ENCODE measurements around the gene GPX7.

The GPX7 gene

GRCh38 chr1:52635321-52636089 is 33.3 kb downstream of the GPX7 start:
- Histone ChIP-seq H3K4me1 (ENCODE audit: control insufficient read depth in 1 of 2, insufficient read depth in 2 of 2, low read length in 2 of 2) (peaks cover 23 to 35% of the 10 kb centered on the region in 2 experiments), H3K4me3 (ENCODE audit: low read depth, low read length) (no peak overlapping the region)
- no CpG with 5 or more reads among the region's 4 CpGs for WGBS (ENCODE audit: extremely low coverage, insufficient coverage, insufficient read length)

GRCh38 chr1:52636721-52637695 is 34.8 kb downstream of the GPX7 start:
- Histone ChIP-seq H3K4me3 (ENCODE audit: low read depth, low read length) (no peak overlapping the region), H2AK5ac (ENCODE audit: low read length) (no peak overlapping the region), H3K4me2 (ENCODE audit: low read length) (no peak overlapping the region), H2BK5ac (ENCODE audit: low read depth, low read length, poor library complexity) (no peak overlapping the region), H3K9me3 (ENCODE audit: insufficient read depth, low read depth, low read length) (peaks cover 10% of the 10 kb centered on the region), H3K4me1 (ENCODE audit: control insufficient read depth in 1 of 2, insufficient read depth in 2 of 2, low read length in 2 of 2) (peaks cover 19 to 29% of the 10 kb centered on the region in 2 experiments), H3K36me3 (ENCODE audit: control insufficient read depth in 1 of 2, insufficient read depth in 2 of 2, low read length in 2 of 2) (no peaks in the 10 kb centered on the region), H3K79me1 (ENCODE audit: low read length) (peaks cover 8% of the 10 kb centered on the region), H3K27me3 (ENCODE audit: insufficient read depth, low read length) (peaks cover 6% of the 10 kb centered on the region), H2AFZ (ENCODE audit: insufficient read depth, low read length, poor library complexity) (no peak overlapping the region), H4K8ac (ENCODE audit: low read depth, low read length) (peak overlapping the region; percentile 67), H3K14ac (ENCODE audit: low read length) (peak overlapping the region; percentile 21), H3K18ac (ENCODE audit: low read length) (peak overlapping the region; percentile 25), H4K91ac (ENCODE audit: low read depth, low read length) (peak overlapping the region; percentile 9), H2BK12ac (ENCODE audit: low read length) (peak overlapping the region; percentile 67), H3K4ac (ENCODE audit: low read depth, low read length) (no peak overlapping the region), H3K79me2 (ENCODE audit: control insufficient read depth, insufficient read depth, low read length, poor library complexity) (peaks cover 2% of the 10 kb centered on the region), H3K23ac (ENCODE audit: low read length) (no peak overlapping the region), H2BK120ac (ENCODE audit: insufficient read depth, low read length, poor library complexity) (peak overlapping the region; percentile 68), H3K9ac (ENCODE audit: low read length) (no peak overlapping the region), H4K12ac (ENCODE audit: low read depth, low read length) (no peak overlapping the region), H3K27ac (ENCODE audit: low read depth, low read length) (peak overlapping the region; percentile 30)
- WGBS (ENCODE audit: extremely low coverage, insufficient coverage, insufficient read length) = no CpG with 5 or more reads among the region's 11 CpGs
- peak in 1 of 2 donors; percentile 14 for DNase-seq

More at GRCh38 chr1:52635321-52636089, 33.3 kb downstream of the GPX7 start:
- Histone ChIP-seq H3K9ac (ENCODE audit: low read length) (no peak overlapping the region), H2AFZ (ENCODE audit: insufficient read depth, low read length, poor library complexity) (no peak overlapping the region), H2AK5ac (ENCODE audit: low read length) (no peak overlapping the region), H3K18ac (ENCODE audit: low read length) (no peak overlapping the region), H3K36me3 (ENCODE audit: control insufficient read depth in 1 of 2, insufficient read depth in 2 of 2, low read length in 2 of 2) (no peaks in the 10 kb centered on the region), H3K9me3 (ENCODE audit: insufficient read depth, low read depth, low read length) (peaks cover 10% of the 10 kb centered on the region), H3K4me2 (ENCODE audit: low read length) (no peak overlapping the region), H3K27me3 (ENCODE audit: insufficient read depth, low read length) (peaks cover 6% of the 10 kb centered on the region), H3K79me2 (ENCODE audit: control insufficient read depth, insufficient read depth, low read length, poor library complexity) (peaks cover 2% of the 10 kb centered on the region), H2BK12ac (ENCODE audit: low read length) (no peak overlapping the region), H3K4ac (ENCODE audit: low read depth, low read length) (no peak overlapping the region), H3K27ac (ENCODE audit: low read depth, low read length) (no peak overlapping the region), H4K12ac (ENCODE audit: low read depth, low read length) (no peak overlapping the region), H2BK5ac (ENCODE audit: low read depth, low read length, poor library complexity) (no peak overlapping the region), H2BK120ac (ENCODE audit: insufficient read depth, low read length, poor library complexity) (no peak overlapping the region), H3K23ac (ENCODE audit: low read length) (no peak overlapping the region), H3K14ac (ENCODE audit: low read length) (no peak overlapping the region), H3K79me1 (ENCODE audit: low read length) (peaks cover 8% of the 10 kb centered on the region), H4K91ac (ENCODE audit: low read depth, low read length) (no peak overlapping the region), H4K8ac (ENCODE audit: low read depth, low read length) (no peak overlapping the region)
- peak in 1 of 2 donors; percentile 21 for DNase-seq

GRCh38 chr1:52637946-52638345 is 35.8 kb downstream of the GPX7 start:
- no peak overlapping the region for H4K12ac ChIP-seq (ENCODE audit: low read depth, low read length)
- no peak overlapping the region for H3K9ac ChIP-seq (ENCODE audit: low read length)
- no peak overlapping the region for H3K27ac ChIP-seq (ENCODE audit: low read depth, low read length)
- no peaks in the 10 kb centered on the region for H3K36me3 ChIP-seq (ENCODE audit: control insufficient read depth in 1 of 2, insufficient read depth in 2 of 2, low read length in 2 of 2)
- DNase-seq = no peak
- peaks cover 13 to 19% of the 10 kb centered on the region in 2 experiments for H3K4me1 ChIP-seq (ENCODE audit: control insufficient read depth in 1 of 2, insufficient read depth in 2 of 2, low read length in 2 of 2)
- H3K4me2 ChIP-seq (ENCODE audit: low read length) = no peak overlapping the region
- no peak overlapping the region for H3K4me3 ChIP-seq (ENCODE audit: low read depth, low read length)
- no peak overlapping the region for H2AFZ ChIP-seq (ENCODE audit: insufficient read depth, low read length, poor library complexity)
- H4K91ac ChIP-seq (ENCODE audit: low read depth, low read length) = peak overlapping the region; percentile 10
- no peak overlapping the region for H3K14ac ChIP-seq (ENCODE audit: low read length)
- H3K79me2 ChIP-seq (ENCODE audit: control insufficient read depth, insufficient read depth, low read length, poor library complexity) = peaks cover 2% of the 10 kb centered on the region
- H3K23ac ChIP-seq (ENCODE audit: low read length) = no peak overlapping the region
- no peak overlapping the region for H3K4ac ChIP-seq (ENCODE audit: low read depth, low read length)
- no peak overlapping the region for H4K8ac ChIP-seq (ENCODE audit: low read depth, low read length)
- no peak overlapping the region for H2BK5ac ChIP-seq (ENCODE audit: low read depth, low read length, poor library complexity)
- no peak overlapping the region for H2BK12ac ChIP-seq (ENCODE audit: low read length)
- peaks cover 6% of the 10 kb centered on the region for H3K27me3 ChIP-seq (ENCODE audit: insufficient read depth, low read length)
- H2BK120ac ChIP-seq (ENCODE audit: insufficient read depth, low read length, poor library complexity) = no peak overlapping the region
- no peak overlapping the region for H3K18ac ChIP-seq (ENCODE audit: low read length)
- WGBS (ENCODE audit: extremely low coverage, insufficient coverage, insufficient read length) = no CpG with 5 or more reads among the region's 4 CpGs
- no peak overlapping the region for H2AK5ac ChIP-seq (ENCODE audit: low read length)
- peaks cover 7% of the 10 kb centered on the region for H3K9me3 ChIP-seq (ENCODE audit: insufficient read depth, low read depth, low read length)
- peaks cover 6% of the 10 kb centered on the region for H3K79me1 ChIP-seq (ENCODE audit: low read length)

DNA sequence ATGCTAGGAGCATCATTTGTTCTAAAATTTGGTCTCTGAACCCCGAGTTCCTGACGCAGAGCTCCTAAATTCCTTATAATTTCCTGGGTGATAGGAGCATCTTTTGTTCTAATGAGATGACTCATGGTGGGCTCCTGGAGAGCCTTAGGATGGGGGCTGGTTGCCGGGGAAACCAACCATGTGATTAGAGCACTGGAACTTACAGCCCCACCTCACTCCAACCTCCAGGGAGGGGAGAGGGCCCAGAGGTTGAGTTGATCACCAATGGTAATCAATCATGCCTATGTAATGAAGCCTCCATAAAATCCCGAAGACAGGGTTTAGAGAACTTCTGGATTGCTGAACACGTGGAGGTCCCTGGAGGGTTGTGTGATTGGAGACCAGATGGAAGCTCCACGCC is 38.5 kb downstream of the GPX7 start:
- no peak overlapping the region for H4K91ac ChIP-seq (ENCODE audit: low read depth, low read length)
- H4K12ac ChIP-seq (ENCODE audit: low read depth, low read length) = no peak overlapping the region
- WGBS (ENCODE audit: extremely low coverage, insufficient coverage, insufficient read length) = no CpG with 5 or more reads among the region's 6 CpGs
- H3K23ac ChIP-seq (ENCODE audit: low read length) = no peak overlapping the region
- H3K4ac ChIP-seq (ENCODE audit: low read depth, low read length) = no peak overlapping the region
- no peak overlapping the region for H3K14ac ChIP-seq (ENCODE audit: low read length)
- H2BK5ac ChIP-seq (ENCODE audit: low read depth, low read length, poor library complexity) = no peak overlapping the region
- DNase-seq = no peak
- H3K36me3 ChIP-seq (ENCODE audit: control insufficient read depth in 1 of 2, insufficient read depth in 2 of 2, low read length in 2 of 2) = no peaks in the 10 kb centered on the region
- H3K4me2 ChIP-seq (ENCODE audit: low read length) = no peak overlapping the region
- no peak overlapping the region for H2BK120ac ChIP-seq (ENCODE audit: insufficient read depth, low read length, poor library complexity)
- H2AFZ ChIP-seq (ENCODE audit: insufficient read depth, low read length, poor library complexity) = no peak overlapping the region
- no peak overlapping the region for H3K9ac ChIP-seq (ENCODE audit: low read length)
- H2BK12ac ChIP-seq (ENCODE audit: low read length) = no peak overlapping the region
- no peaks in the 10 kb centered on the region for H3K9me3 ChIP-seq (ENCODE audit: insufficient read depth, low read depth, low read length)
- H3K27ac ChIP-seq (ENCODE audit: low read depth, low read length) = no peak overlapping the region
- no peak overlapping the region for H2AK5ac ChIP-seq (ENCODE audit: low read length)
- H3K79me1 ChIP-seq (ENCODE audit: low read length) = no peaks in the 10 kb centered on the region
- H3K27me3 ChIP-seq (ENCODE audit: insufficient read depth, low read length) = no peaks in the 10 kb centered on the region
- H3K4me3 ChIP-seq (ENCODE audit: low read depth, low read length) = no peak overlapping the region
- H3K79me2 ChIP-seq (ENCODE audit: control insufficient read depth, insufficient read depth, low read length, poor library complexity) = no peaks in the 10 kb centered on the region
- no peak overlapping the region for H4K8ac ChIP-seq (ENCODE audit: low read depth, low read length)
- no peak overlapping the region for H3K18ac ChIP-seq (ENCODE audit: low read length)
- H3K4me1 ChIP-seq (ENCODE audit: control insufficient read depth in 1 of 2, insufficient read depth in 2 of 2, low read length in 2 of 2) = peaks cover 11 to 14% of the 10 kb centered on the region in 2 experiments

Measured in trophoblast cell (in vitro differentiated cells and primary cell).